WTC11 (cell line): ENCODE data around the gene ATP13A4. TPM values are rescaled to one million over a fixed set of nuclear protein-coding genes. Genes with fewer than 3 reads are reported as not detected.

Source experiments
- ATAC-seq: fragments of 200-7000 bp; cut with Tn5 transposase; 2 replicates; pipeline ENCODE4 v1.10.0; 2021; ENCODE audit warnings: mild to moderate bottlenecking, moderate library complexity
- CTCF ChIA-PET: fragments of 300-600 bp; sonication (Branson Sonifier 250); formaldehyde crosslinking; loops from one replicate; lab custom pipeline; 2021; ENCODE audit warnings: antibody characterized with exemption; lab: Charles Lee
- POLR2A ChIA-PET: fragments of 350-600 bp; sonication (Branson Sonifier 250); formaldehyde crosslinking; loops from one replicate; lab custom pipeline; 2021; ENCODE audit warnings: antibody characterized with exemption; lab: Charles Lee
- DNase-seq: peaks from one replicate; pipeline ENCODE4 v3.0.0; 2021; ENCODE audit warnings: low spot score
- H3K27ac Mint-ChIP-seq: 2 replicates; pipeline ENCODE4 v1.8.0; 2021; ENCODE audit warnings: mixed read lengths
- H3K27me3 Mint-ChIP-seq: 2 replicates; pipeline ENCODE4 v1.8.0; 2021; ENCODE audit warnings: low read depth, mild to moderate bottlenecking, moderate library complexity, mixed read lengths
- H3K36me3 Mint-ChIP-seq: 2 replicates; pipeline ENCODE4 v1.8.0; 2021; ENCODE audit warnings: mixed read lengths
- H3K4me1 Mint-ChIP-seq: 2 replicates; pipeline ENCODE4 v1.8.0; 2022; ENCODE audit warnings: mixed read lengths
- H3K4me3 Mint-ChIP-seq: 2 replicates; pipeline ENCODE4 v1.8.0; 2021; ENCODE audit warnings: mild to moderate bottlenecking, moderate library complexity, mixed read lengths
- H3K9me3 Mint-ChIP-seq: 2 replicates; pipeline ENCODE4 v1.8.0; 2021; ENCODE audit warnings: mixed read lengths
- CREM ChIP-seq: sonication (generic); formaldehyde crosslinking; IDR thresholded peaks from 2 replicates; pipeline ENCODE4 v1.8.1; 2022; ENCODE audit warnings: mild to moderate bottlenecking, missing genetic modification reagents, moderate library complexity
- GTF2I ChIP-seq: fragments of 250-450 bp; sonication (Bioruptor Pico); conservative IDR thresholded peaks from 2 replicates; pipeline ENCODE4 v1.4.0; 2021; ENCODE audit warnings: mild to moderate bottlenecking
- NFE2L1 ChIP-seq: sonication (generic); formaldehyde crosslinking; IDR thresholded peaks from 2 replicates; pipeline ENCODE4 v1.8.1; 2023; ENCODE audit warnings: missing genetic modification reagents
- NR2C2 ChIP-seq: sonication (generic); formaldehyde crosslinking; IDR thresholded peaks from 2 replicates; pipeline ENCODE4 v1.8.0; 2022; ENCODE audit warnings: mild to moderate bottlenecking, missing genetic modification reagents
- PRRX2 ChIP-seq: fragments of 250-450 bp; sonication (Bioruptor Pico); IDR thresholded peaks from 2 replicates; pipeline ENCODE4 v1.8.0; 2021; ENCODE audit warnings: mild to moderate bottlenecking
- RELA ChIP-seq: sonication (generic); formaldehyde crosslinking; IDR thresholded peaks from 2 replicates; pipeline ENCODE4 v1.8.1; 2022; ENCODE audit warnings: missing genetic modification reagents, mild to moderate bottlenecking, borderline replicate concordance
- SMAD3 ChIP-seq: sonication (generic); formaldehyde crosslinking; IDR thresholded peaks from 2 replicates; pipeline ENCODE4 v1.8.0; 2022; ENCODE audit warnings: missing genetic modification reagents, mild to moderate bottlenecking, borderline replicate concordance
- ZNF317 ChIP-seq: sonication (generic); formaldehyde crosslinking; IDR thresholded peaks from 2 replicates; pipeline ENCODE4 v1.8.1; 2023; ENCODE audit warnings: low read depth, mild to moderate bottlenecking, moderate library complexity, missing genetic modification reagents, borderline replicate concordance
- ZNF671 ChIP-seq: fragments of 250-450 bp; sonication (Bioruptor Pico); IDR thresholded peaks from 2 replicates; pipeline ENCODE4 v1.8.0; 2021; ENCODE audit warnings: mild to moderate bottlenecking
- total RNA-seq: library from RNA; stranded (reverse); gene quantifications from 3 replicates; pipeline ENCODE4 v1.2.3, GENCODE V29; 2021
- TF ChIP-seq, protein P1 (sequence below): sonication (generic); formaldehyde crosslinking; IDR thresholded peaks from 2 replicates; pipeline ENCODE4 v1.8.0; 2023; ENCODE audit warnings: missing genetic modification reagents
- TF ChIP-seq, protein P2 (sequence below): fragments of 250-450 bp; sonication (Bioruptor Pico); IDR thresholded peaks from 2 replicates; pipeline ENCODE4 v1.9.0; 2021; ENCODE audit warnings: mild to moderate bottlenecking, borderline replicate concordance
- TF ChIP-seq, protein P3 (sequence below): sonication (generic); formaldehyde crosslinking; IDR thresholded peaks from 2 replicates; pipeline ENCODE4 v1.8.0; 2022; ENCODE audit warnings: mild to moderate bottlenecking, missing genetic modification reagents
- TF ChIP-seq, protein P4 (sequence below): sonication (generic); formaldehyde crosslinking; IDR thresholded peaks from 2 replicates; pipeline ENCODE4 v1.8.1; 2023; ENCODE audit warnings: mild to moderate bottlenecking, missing genetic modification reagents
- TF ChIP-seq, protein P5 (sequence below): sonication (generic); formaldehyde crosslinking; IDR thresholded peaks from 2 replicates; pipeline ENCODE4 v1.8.1; 2023; ENCODE audit warnings: mild to moderate bottlenecking, missing genetic modification reagents, moderate library complexity
- TF ChIP-seq, protein P6 (sequence below): sonication (generic); formaldehyde crosslinking; IDR thresholded peaks from 2 replicates; pipeline ENCODE4 v1.8.1; 2023; ENCODE audit warnings: mild to moderate bottlenecking, missing genetic modification reagents
- TF ChIP-seq, protein P7 (sequence below): sonication (generic); formaldehyde crosslinking; IDR thresholded peaks from 2 replicates; pipeline ENCODE4 v1.8.0; 2022; ENCODE audit warnings: mild to moderate bottlenecking, missing genetic modification reagents
- TF ChIP-seq, protein P8 (sequence below): sonication (generic); formaldehyde crosslinking; IDR thresholded peaks from 2 replicates; pipeline ENCODE4 v1.8.1; 2022; ENCODE audit warnings: mild to moderate bottlenecking, moderate library complexity, missing genetic modification reagents
- TF ChIP-seq, protein P9 (sequence below): sonication (generic); formaldehyde crosslinking; IDR thresholded peaks from 2 replicates; pipeline ENCODE4 v1.8.1; 2022; ENCODE audit warnings: low read depth, mild to moderate bottlenecking, moderate library complexity, missing genetic modification reagents, borderline replicate concordance

Gene ATP13A4
- total RNA-seq, 1 experiment from 2014 or later, result 0.20 TPM

DNA sequence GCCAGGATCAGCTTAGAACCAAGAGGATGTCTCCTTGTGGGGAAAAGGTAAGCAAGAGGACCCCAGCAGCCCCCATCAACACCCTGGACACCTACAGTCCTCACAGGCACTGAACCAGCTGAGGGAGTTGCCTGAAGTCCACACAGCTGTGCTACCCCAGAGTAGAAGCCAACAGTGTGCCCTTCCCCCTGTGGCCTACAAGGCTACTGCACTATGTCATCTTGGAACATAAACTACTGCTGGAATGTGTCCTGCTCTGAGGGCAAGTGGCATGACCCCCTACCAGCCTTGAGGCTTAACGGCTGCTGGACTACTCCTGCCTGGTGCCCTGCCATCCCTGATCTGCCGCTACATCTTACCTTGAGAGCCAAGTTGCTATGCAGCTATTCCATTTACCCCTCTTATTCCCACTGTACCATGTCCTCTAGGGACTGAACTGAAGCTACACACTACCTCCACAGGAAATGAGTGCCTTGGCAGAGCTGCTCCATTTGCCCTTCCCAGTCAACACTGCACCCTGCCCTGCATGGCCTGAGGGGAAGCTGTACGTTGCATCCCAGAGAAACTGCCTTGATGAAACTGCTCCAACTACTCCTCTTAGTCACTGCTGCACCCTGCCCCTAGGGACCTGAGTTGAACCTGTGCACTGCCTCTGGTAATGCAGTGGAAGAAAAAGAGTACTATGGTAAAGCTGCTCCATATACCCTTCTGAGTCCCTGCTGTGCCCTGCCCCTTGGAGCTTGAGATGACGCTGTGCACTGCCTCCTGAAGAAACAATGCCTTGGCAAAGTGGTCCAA is 135.9 kb downstream of the ATP13A4 start:
- Mint-ChIP-seq H3K4me1 (peaks cover 8% of the 10 kb centered on the region), H3K36me3 (peaks cover 34% of the 10 kb centered on the region), H3K9me3 (peaks cover 78% of the 10 kb centered on the region), H3K27me3 (0 out of 2 replicates have a peak, but pooled peaks cover 4% of the 10 kb centered on the region), H3K4me3 (no peak overlapping the region), H3K27ac (no peak overlapping the region)
- no peak for TF ChIP-seq PRRX2
- TF ChIP-seq, protein P1, sequence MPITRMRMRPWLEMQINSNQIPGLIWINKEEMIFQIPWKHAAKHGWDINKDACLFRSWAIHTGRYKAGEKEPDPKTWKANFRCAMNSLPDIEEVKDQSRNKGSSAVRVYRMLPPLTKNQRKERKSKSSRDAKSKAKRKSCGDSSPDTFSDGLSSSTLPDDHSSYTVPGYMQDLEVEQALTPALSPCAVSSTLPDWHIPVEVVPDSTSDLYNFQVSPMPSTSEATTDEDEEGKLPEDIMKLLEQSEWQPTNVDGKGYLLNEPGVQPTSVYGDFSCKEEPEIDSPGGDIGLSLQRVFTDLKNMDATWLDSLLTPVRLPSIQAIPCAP (CRISPR knock-in tag), result no peak
- no peak for TF ChIP-seq CREM (CRISPR knock-in tag)
- TF ChIP-seq, protein P2, sequence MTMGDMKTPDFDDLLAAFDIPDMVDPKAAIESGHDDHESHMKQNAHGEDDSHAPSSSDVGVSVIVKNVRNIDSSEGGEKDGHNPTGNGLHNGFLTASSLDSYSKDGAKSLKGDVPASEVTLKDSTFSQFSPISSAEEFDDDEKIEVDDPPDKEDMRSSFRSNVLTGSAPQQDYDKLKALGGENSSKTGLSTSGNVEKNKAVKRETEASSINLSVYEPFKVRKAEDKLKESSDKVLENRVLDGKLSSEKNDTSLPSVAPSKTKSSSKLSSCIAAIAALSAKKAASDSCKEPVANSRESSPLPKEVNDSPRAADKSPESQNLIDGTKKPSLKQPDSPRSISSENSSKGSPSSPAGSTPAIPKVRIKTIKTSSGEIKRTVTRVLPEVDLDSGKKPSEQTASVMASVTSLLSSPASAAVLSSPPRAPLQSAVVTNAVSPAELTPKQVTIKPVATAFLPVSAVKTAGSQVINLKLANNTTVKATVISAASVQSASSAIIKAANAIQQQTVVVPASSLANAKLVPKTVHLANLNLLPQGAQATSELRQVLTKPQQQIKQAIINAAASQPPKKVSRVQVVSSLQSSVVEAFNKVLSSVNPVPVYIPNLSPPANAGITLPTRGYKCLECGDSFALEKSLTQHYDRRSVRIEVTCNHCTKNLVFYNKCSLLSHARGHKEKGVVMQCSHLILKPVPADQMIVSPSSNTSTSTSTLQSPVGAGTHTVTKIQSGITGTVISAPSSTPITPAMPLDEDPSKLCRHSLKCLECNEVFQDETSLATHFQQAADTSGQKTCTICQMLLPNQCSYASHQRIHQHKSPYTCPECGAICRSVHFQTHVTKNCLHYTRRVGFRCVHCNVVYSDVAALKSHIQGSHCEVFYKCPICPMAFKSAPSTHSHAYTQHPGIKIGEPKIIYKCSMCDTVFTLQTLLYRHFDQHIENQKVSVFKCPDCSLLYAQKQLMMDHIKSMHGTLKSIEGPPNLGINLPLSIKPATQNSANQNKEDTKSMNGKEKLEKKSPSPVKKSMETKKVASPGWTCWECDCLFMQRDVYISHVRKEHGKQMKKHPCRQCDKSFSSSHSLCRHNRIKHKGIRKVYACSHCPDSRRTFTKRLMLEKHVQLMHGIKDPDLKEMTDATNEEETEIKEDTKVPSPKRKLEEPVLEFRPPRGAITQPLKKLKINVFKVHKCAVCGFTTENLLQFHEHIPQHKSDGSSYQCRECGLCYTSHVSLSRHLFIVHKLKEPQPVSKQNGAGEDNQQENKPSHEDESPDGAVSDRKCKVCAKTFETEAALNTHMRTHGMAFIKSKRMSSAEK (CRISPR knock-in tag), result no peak
- TF ChIP-seq ZNF317, result no peak
- TF ChIP-seq, protein P3, sequence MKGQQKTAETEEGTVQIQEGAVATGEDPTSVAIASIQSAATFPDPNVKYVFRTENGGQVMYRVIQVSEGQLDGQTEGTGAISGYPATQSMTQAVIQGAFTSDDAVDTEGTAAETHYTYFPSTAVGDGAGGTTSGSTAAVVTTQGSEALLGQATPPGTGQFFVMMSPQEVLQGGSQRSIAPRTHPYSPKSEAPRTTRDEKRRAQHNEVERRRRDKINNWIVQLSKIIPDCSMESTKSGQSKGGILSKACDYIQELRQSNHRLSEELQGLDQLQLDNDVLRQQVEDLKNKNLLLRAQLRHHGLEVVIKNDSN (CRISPR knock-in tag), result no peak
- TF ChIP-seq, protein P4, sequence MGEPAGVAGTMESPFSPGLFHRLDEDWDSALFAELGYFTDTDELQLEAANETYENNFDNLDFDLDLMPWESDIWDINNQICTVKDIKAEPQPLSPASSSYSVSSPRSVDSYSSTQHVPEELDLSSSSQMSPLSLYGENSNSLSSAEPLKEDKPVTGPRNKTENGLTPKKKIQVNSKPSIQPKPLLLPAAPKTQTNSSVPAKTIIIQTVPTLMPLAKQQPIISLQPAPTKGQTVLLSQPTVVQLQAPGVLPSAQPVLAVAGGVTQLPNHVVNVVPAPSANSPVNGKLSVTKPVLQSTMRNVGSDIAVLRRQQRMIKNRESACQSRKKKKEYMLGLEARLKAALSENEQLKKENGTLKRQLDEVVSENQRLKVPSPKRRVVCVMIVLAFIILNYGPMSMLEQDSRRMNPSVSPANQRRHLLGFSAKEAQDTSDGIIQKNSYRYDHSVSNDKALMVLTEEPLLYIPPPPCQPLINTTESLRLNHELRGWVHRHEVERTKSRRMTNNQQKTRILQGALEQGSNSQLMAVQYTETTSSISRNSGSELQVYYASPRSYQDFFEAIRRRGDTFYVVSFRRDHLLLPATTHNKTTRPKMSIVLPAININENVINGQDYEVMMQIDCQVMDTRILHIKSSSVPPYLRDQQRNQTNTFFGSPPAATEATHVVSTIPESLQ (CRISPR knock-in tag), result no peak
- no peak for TF ChIP-seq SMAD3
- TF ChIP-seq, protein P5, sequence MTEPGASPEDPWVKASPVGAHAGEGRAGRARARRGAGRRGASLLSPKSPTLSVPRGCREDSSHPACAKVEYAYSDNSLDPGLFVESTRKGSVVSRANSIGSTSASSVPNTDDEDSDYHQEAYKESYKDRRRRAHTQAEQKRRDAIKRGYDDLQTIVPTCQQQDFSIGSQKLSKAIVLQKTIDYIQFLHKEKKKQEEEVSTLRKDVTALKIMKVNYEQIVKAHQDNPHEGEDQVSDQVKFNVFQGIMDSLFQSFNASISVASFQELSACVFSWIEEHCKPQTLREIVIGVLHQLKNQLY (CRISPR knock-in tag), result no peak
- TF ChIP-seq, protein P6, sequence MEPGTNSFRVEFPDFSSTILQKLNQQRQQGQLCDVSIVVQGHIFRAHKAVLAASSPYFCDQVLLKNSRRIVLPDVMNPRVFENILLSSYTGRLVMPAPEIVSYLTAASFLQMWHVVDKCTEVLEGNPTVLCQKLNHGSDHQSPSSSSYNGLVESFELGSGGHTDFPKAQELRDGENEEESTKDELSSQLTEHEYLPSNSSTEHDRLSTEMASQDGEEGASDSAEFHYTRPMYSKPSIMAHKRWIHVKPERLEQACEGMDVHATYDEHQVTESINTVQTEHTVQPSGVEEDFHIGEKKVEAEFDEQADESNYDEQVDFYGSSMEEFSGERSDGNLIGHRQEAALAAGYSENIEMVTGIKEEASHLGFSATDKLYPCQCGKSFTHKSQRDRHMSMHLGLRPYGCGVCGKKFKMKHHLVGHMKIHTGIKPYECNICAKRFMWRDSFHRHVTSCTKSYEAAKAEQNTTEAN (CRISPR knock-in tag), result no peak
- no peak for TF ChIP-seq NR2C2 (CRISPR knock-in tag)
- TF ChIP-seq ZNF671, result no peak
- TF ChIP-seq, protein P7, sequence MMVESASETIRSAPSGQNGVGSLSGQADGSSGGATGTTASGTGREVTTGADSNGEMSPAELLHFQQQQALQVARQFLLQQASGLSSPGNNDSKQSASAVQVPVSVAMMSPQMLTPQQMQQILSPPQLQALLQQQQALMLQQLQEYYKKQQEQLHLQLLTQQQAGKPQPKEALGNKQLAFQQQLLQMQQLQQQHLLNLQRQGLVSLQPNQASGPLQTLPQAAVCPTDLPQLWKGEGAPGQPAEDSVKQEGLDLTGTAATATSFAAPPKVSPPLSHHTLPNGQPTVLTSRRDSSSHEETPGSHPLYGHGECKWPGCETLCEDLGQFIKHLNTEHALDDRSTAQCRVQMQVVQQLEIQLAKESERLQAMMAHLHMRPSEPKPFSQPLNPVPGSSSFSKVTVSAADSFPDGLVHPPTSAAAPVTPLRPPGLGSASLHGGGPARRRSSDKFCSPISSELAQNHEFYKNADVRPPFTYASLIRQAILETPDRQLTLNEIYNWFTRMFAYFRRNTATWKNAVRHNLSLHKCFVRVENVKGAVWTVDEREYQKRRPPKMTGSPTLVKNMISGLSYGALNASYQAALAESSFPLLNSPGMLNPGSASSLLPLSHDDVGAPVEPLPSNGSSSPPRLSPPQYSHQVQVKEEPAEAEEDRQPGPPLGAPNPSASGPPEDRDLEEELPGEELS (CRISPR knock-in tag), result no peak
- TF ChIP-seq, protein P8, sequence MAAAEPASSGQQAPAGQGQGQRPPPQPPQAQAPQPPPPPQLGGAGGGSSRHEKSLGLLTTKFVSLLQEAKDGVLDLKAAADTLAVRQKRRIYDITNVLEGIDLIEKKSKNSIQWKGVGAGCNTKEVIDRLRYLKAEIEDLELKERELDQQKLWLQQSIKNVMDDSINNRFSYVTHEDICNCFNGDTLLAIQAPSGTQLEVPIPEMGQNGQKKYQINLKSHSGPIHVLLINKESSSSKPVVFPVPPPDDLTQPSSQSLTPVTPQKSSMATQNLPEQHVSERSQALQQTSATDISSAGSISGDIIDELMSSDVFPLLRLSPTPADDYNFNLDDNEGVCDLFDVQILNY (CRISPR knock-in tag), result no peak
- TF ChIP-seq GTF2I (CRISPR knock-in tag), result no peak
- no peak for TF ChIP-seq RELA (CRISPR knock-in tag)
- TF ChIP-seq, protein P9, sequence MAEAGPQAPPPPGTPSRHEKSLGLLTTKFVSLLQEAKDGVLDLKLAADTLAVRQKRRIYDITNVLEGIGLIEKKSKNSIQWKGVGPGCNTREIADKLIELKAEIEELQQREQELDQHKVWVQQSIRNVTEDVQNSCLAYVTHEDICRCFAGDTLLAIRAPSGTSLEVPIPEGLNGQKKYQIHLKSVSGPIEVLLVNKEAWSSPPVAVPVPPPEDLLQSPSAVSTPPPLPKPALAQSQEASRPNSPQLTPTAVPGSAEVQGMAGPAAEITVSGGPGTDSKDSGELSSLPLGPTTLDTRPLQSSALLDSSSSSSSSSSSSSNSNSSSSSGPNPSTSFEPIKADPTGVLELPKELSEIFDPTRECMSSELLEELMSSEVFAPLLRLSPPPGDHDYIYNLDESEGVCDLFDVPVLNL (CRISPR knock-in tag), result no peak
- TF ChIP-seq NFE2L1 (CRISPR knock-in tag), result no peak
- DNase-seq (no peak), ATAC-seq (peak; percentile 67)
- ChIA-PET CTCF (no interaction called here), POLR2A (interaction anchor here (1.0 kb wide), 1 partner anchor 17 kb away, joined by 3 read pairs; no protein-coding TSS in a partner anchor)
